ENCODE results near the gene U2AF2.

U2AF2 gene

GRCh38 chr19:55684946-55685681, 30.3 kb downstream of the U2AF2 start:
- POLR2A ChIA-PET: no interaction called here
- Histone ChIP-seq H3K4me1 (ENCODE audit: control extremely low read depth in 1 of 4, control insufficient read depth in 4 of 4, insufficient read depth in 4 of 4, low read length in 3 of 4) (no peaks in the 10 kb centered on the region), H3K4me3 (ENCODE audit: control insufficient read depth in 1 of 7, extremely low read depth in 1 of 7, insufficient read depth in 4 of 7, low read depth in 2 of 7, low read length in 6 of 7) (no peak overlapping the region), H3K27me3 (replicated peaks in 2 of 5; ENCODE audit: control insufficient read depth in 4 of 5, insufficient read depth in 5 of 5, low read length in 4 of 5) (no peaks in the 10 kb centered on the region), H3K27ac (ENCODE audit: insufficient read depth in 1 of 2, low read depth in 1 of 2, low read length in 2 of 2, poor library complexity in 1 of 2, severe bottlenecking in 2 of 2) (no peak overlapping the region), H3K9me3 (ENCODE audit: control extremely low read depth in 1 of 5, control insufficient read depth in 4 of 5, insufficient read depth in 2 of 5, low read depth in 1 of 5, low read length in 4 of 5) (no peaks in the 10 kb centered on the region), H3K36me3 (ENCODE audit: control insufficient read depth in 4 of 4, insufficient read depth in 4 of 4, low read length in 3 of 4) (peaks cover 2 to 84% (median 55%) of the 10 kb centered on the region in 4 experiments)
- no peak for DNase-seq
- CTCF ChIA-PET: no interaction called here
- WGBS (ENCODE audit: insufficient coverage): 96% methylated on average over 59 of the region's 60 CpGs

GRCh38 chr19:55685776-55686175, 30.9 kb downstream of the U2AF2 start:
- Histone ChIP-seq H3K36me3 (ENCODE audit: control insufficient read depth in 4 of 4, insufficient read depth in 4 of 4, low read length in 3 of 4) (peaks cover 2 to 84% (median 57%) of the 10 kb centered on the region in 4 experiments), H3K27ac (ENCODE audit: insufficient read depth in 1 of 2, low read depth in 1 of 2, low read length in 2 of 2, poor library complexity in 1 of 2, severe bottlenecking in 2 of 2) (no peak overlapping the region), H3K4me1 (ENCODE audit: control extremely low read depth in 1 of 4, control insufficient read depth in 4 of 4, insufficient read depth in 4 of 4, low read length in 3 of 4) (no peaks in the 10 kb centered on the region), H3K27me3 (replicated peaks in 2 of 5; ENCODE audit: control insufficient read depth in 4 of 5, insufficient read depth in 5 of 5, low read length in 4 of 5) (no peaks in the 10 kb centered on the region), H3K9me3 (ENCODE audit: control extremely low read depth in 1 of 5, control insufficient read depth in 4 of 5, insufficient read depth in 2 of 5, low read depth in 1 of 5, low read length in 4 of 5) (no peaks in the 10 kb centered on the region), H3K4me3 (ENCODE audit: control insufficient read depth in 1 of 7, extremely low read depth in 1 of 7, insufficient read depth in 4 of 7, low read depth in 2 of 7, low read length in 6 of 7) (no peak overlapping the region)
- CTCF ChIA-PET: no interaction called here
- POLR2A ChIA-PET: no interaction called here
- no peak for DNase-seq
- WGBS (ENCODE audit: insufficient coverage): 100% methylated on average over 4 of the region's 6 CpGs

GRCh38 chr19:55686311-55687050, 31.6 kb downstream of the U2AF2 start:
- Histone ChIP-seq H3K36me3 (ENCODE audit: control insufficient read depth in 4 of 4, insufficient read depth in 4 of 4, low read length in 3 of 4) (peaks cover 2 to 85% (median 57%) of the 10 kb centered on the region in 4 experiments), H3K27ac (ENCODE audit: insufficient read depth in 1 of 2, low read depth in 1 of 2, low read length in 2 of 2, poor library complexity in 1 of 2, severe bottlenecking in 2 of 2) (no peak overlapping the region), H3K4me3 (ENCODE audit: control insufficient read depth in 1 of 7, extremely low read depth in 1 of 7, insufficient read depth in 4 of 7, low read depth in 2 of 7, low read length in 6 of 7) (no peak overlapping the region), H3K4me1 (ENCODE audit: control extremely low read depth in 1 of 4, control insufficient read depth in 4 of 4, insufficient read depth in 4 of 4, low read length in 3 of 4) (no peaks in the 10 kb centered on the region), H3K9me3 (ENCODE audit: control extremely low read depth in 1 of 5, control insufficient read depth in 4 of 5, insufficient read depth in 2 of 5, low read depth in 1 of 5, low read length in 4 of 5) (no peaks in the 10 kb centered on the region), H3K27me3 (replicated peaks in 2 of 5; ENCODE audit: control insufficient read depth in 4 of 5, insufficient read depth in 5 of 5, low read length in 4 of 5) (no peaks in the 10 kb centered on the region)
- ChIA-PET POLR2A (no interaction called here), CTCF (no interaction called here)
- 96% methylated on average over 28 of the region's 29 CpGs for WGBS (ENCODE audit: insufficient coverage)
- DNase-seq: no peak

- Histone ChIP-seq H3K4me3 (ENCODE audit: control insufficient read depth in 1 of 7, extremely low read depth in 1 of 7, insufficient read depth in 4 of 7, low read depth in 2 of 7, low read length in 6 of 7) (no peak overlapping the region), H3K27ac (ENCODE audit: insufficient read depth in 1 of 2, low read depth in 1 of 2, low read length in 2 of 2, poor library complexity in 1 of 2, severe bottlenecking in 2 of 2) (no peak overlapping the region), H3K27me3 (replicated peaks in 2 of 5; ENCODE audit: control insufficient read depth in 4 of 5, insufficient read depth in 5 of 5, low read length in 4 of 5) (no peaks in the 10 kb centered on the region), H3K9me3 (ENCODE audit: control extremely low read depth in 1 of 5, control insufficient read depth in 4 of 5, insufficient read depth in 2 of 5, low read depth in 1 of 5, low read length in 4 of 5) (no peaks in the 10 kb centered on the region), H3K36me3 (ENCODE audit: control insufficient read depth in 4 of 4, insufficient read depth in 4 of 4, low read length in 3 of 4) (peaks cover 2 to 87% (median 57%) of the 10 kb centered on the region in 4 experiments), H3K4me1 (ENCODE audit: control extremely low read depth in 1 of 4, control insufficient read depth in 4 of 4, insufficient read depth in 4 of 4, low read length in 3 of 4) (no peaks in the 10 kb centered on the region)
- ChIA-PET CTCF (no interaction called here), POLR2A (interaction anchor here (0.5 kb wide), 1 partner anchor 1023 kb away, joined by 4 read pairs; no protein-coding TSS in a partner anchor)
- 97% methylated on average over 14 of the region's 22 CpGs for WGBS (ENCODE audit: insufficient coverage)
- no peak for DNase-seq
These were observed 32.7 kb downstream of the U2AF2 start for GRCh38 chr19:55687281-55688201.

GRCh38 chr19:55688422-55689218, 33.8 kb downstream of the U2AF2 start:
- ChIA-PET CTCF (no interaction called here), POLR2A (no interaction called here)
- H3K27me3 ChIP-seq (replicated peaks in 2 of 5; ENCODE audit: control insufficient read depth in 4 of 5, insufficient read depth in 5 of 5, low read length in 4 of 5): no peaks in the 10 kb centered on the region
- H3K9me3 ChIP-seq (ENCODE audit: control extremely low read depth in 1 of 5, control insufficient read depth in 4 of 5, insufficient read depth in 2 of 5, low read depth in 1 of 5, low read length in 4 of 5): no peaks in the 10 kb centered on the region
- no peak for DNase-seq
- WGBS (ENCODE audit: insufficient coverage): 91% methylated on average over 25 of the region's 27 CpGs
- H3K36me3 ChIP-seq (ENCODE audit: control insufficient read depth in 4 of 4, insufficient read depth in 4 of 4, low read length in 3 of 4): peaks cover 4 to 94% (median 63%) of the 10 kb centered on the region in 4 experiments
- H3K4me1 ChIP-seq (ENCODE audit: control extremely low read depth in 1 of 4, control insufficient read depth in 4 of 4, insufficient read depth in 4 of 4, low read length in 3 of 4): no peaks in the 10 kb centered on the region
- H3K4me3 ChIP-seq (ENCODE audit: control insufficient read depth in 1 of 7, extremely low read depth in 1 of 7, insufficient read depth in 4 of 7, low read depth in 2 of 7, low read length in 6 of 7): no peak overlapping the region
- no peak overlapping the region for H3K27ac ChIP-seq (ENCODE audit: insufficient read depth in 1 of 2, low read depth in 1 of 2, low read length in 2 of 2, poor library complexity in 1 of 2, severe bottlenecking in 2 of 2)

- no peak overlapping the region for H3K27ac ChIP-seq (ENCODE audit: insufficient read depth in 1 of 2, low read depth in 1 of 2, low read length in 2 of 2, poor library complexity in 1 of 2, severe bottlenecking in 2 of 2)
- POLR2A ChIA-PET: no interaction called here
- peaks cover 4 to 97% (median 64%) of the 10 kb centered on the region in 4 experiments for H3K36me3 ChIP-seq (ENCODE audit: control insufficient read depth in 4 of 4, insufficient read depth in 4 of 4, low read length in 3 of 4)
- no peaks in the 10 kb centered on the region for H3K27me3 ChIP-seq (replicated peaks in 2 of 5; ENCODE audit: control insufficient read depth in 4 of 5, insufficient read depth in 5 of 5, low read length in 4 of 5)
- no peaks in the 10 kb centered on the region for H3K4me1 ChIP-seq (ENCODE audit: control extremely low read depth in 1 of 4, control insufficient read depth in 4 of 4, insufficient read depth in 4 of 4, low read length in 3 of 4)
- H3K4me3 ChIP-seq (ENCODE audit: control insufficient read depth in 1 of 7, extremely low read depth in 1 of 7, insufficient read depth in 4 of 7, low read depth in 2 of 7, low read length in 6 of 7): no peak overlapping the region
- H3K9me3 ChIP-seq (ENCODE audit: control extremely low read depth in 1 of 5, control insufficient read depth in 4 of 5, insufficient read depth in 2 of 5, low read depth in 1 of 5, low read length in 4 of 5): no peaks in the 10 kb centered on the region
- no peak for DNase-seq
- whole genome bisulfite sequencing (ENCODE audit: insufficient coverage): 98% methylated on average over 32 of the region's 35 CpGs
- CTCF ChIA-PET: interaction anchor here (0.6 kb wide), 1 partner anchor 24 kb away, joined by 3 read pairs; no protein-coding TSS in a partner anchor
These were observed 34.7 kb downstream of the U2AF2 start for GRCh38 chr19:55689411-55690108.
